Inferior parietal cortex (tissue), 1 donor: ENCODE measurements around the gene ZFHX2.

Experiments used
- DNase-seq: peaks from one replicate; pipeline ENCODE4 v3.0.0-alpha.2; 2016; ENCODE audit errors: extremely low spot score

ZFHX2 gene

DNA sequence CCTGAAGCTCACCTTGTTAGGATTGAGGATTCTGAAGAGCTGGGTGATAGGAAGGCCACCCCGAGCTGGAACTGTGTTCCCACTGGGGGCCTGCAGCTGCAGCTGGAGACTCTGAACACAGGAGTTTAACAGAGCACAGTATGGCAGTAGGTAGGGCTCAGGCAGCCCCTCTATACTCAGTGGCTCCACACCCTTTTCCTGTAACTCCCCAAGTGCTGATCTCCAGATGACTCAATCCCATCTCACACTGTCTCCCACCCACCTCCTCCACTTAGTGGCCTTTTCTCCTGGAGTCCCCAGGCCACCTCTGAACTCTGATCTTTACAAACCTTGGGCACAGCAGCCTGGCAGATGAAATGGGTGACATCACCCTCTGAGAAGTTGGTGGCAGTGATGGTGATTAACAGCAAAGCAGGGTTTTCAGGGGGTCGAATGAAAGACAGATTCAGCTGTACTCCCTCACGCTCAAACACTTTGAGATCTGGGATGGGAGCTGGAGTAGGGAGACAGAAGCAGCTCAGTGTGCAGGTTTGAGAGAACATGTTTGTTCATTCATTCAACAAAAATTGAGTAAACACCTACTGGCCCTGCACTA is 8.5 kb upstream of the ZFHX2 start:
- DNase-seq, result no peak

DNA sequence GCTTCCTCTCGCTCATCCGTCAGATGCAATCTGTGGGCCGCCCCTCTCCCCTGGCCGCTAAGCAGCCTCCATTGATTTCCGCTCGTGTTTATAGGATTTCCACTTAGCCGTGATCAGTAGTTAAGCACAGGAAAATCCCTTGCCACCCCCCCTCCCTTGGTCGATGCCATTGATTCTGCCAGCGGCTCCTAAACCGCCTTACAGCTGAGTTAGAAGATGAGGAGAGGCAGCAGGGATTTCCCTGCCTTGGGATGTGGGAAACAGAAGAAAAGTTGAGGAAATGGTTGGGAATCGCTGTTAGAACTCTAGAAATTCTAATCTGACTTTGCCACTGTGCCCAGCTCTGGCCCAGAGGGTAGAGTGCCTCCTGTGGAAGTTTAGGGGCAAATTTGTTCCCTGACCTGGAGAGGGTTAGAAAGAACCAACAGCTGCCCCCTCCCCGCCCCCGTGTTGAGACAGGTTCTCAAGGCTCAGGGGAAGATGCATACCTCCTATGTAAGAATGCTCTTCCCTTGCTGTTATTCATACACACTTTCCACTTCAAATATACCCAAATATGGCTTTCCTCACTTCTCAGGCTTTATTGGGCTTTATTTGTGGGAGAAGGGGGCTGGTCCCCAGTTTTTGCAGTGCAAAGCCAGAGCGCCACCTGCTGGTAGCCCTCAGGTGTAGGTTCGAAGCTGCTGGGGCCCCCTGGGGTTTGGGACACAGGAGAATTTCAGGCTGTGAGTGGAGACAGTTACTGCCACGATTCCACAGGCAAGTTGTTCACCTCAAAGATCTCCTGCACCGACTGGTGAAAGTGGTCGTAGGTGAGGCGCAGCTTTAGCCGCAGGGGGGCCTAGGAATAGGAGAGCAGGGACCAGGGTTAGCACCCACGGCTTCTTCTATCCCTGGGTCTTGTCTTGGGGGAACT is 7.7 kb upstream of the ZFHX2 start:
- DNase-seq, result no peak

DNA sequence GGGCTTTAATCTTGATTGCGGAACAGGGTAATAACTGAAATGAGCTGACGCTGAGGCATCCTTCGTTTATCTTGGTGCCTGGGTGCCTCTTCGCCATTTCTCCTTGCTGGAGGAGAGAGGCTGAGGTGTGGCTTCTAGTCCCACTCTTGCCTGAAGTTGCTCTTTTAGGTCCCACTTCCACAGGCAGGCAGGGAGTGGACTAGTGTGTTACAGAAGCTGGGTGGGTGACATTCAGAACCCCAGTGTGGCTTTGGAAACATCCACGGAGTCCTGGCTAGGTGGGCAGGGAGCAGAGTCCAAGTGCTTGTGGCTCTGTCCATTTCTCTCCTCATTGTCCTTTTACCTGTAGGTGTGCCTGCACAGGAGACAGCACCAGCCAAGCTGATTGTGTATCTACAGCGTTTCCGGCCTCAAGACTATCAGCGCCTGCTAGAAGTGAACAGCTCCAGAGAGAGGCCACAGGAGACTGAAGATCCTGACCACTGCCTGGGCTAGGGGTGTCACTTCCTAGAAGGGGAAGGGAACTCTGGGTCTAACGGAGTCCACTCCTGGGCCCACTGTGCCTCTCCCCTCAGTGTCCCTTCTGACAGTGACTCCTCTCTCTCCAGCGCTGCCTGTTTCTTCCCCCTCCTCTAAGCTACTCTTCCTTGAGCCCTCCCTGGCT is 6.9 kb upstream of the ZFHX2 start:
- DNase-seq, result no peak

DNA sequence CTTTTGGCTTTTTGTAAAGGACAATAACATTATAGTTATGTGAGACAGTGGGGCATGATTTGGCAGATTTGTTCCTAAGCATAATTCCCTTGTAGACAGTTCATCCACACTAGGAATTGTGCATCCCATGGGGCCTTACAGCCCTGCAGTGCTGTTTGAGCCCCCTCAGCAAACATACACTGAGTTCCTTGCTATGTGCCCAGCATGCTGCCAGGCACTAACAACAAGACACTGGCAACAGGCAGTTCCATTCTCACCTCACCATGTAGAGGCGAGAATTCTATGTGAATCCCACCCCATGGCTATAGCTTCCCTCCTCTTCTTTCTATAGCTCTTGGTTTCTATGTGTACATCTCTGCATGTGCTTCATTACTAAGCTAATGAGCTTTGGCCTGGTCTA is 6.4 kb upstream of the ZFHX2 start:
- DNase-seq, result no peak

DNA sequence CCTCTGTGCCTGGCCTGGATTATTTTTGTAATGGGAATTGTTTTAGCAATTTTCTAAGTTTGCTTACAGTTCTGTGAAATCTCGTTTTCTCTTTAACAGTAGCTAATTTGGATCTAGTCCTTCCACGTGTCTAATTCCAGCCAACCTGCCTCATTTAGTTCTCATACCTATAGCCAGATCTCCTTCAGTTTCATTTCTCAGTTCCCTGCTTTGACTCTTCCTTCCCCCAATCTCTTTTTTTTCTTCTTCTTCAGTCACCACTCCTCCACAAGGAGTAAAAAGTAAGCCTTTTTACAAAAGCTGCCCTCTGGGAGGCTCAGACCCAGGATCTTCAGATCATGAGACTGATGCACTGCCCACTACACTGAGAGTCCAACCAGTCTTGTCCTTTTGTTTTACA is 6.0 kb upstream of the ZFHX2 start:
- no peak for DNase-seq

DNA sequence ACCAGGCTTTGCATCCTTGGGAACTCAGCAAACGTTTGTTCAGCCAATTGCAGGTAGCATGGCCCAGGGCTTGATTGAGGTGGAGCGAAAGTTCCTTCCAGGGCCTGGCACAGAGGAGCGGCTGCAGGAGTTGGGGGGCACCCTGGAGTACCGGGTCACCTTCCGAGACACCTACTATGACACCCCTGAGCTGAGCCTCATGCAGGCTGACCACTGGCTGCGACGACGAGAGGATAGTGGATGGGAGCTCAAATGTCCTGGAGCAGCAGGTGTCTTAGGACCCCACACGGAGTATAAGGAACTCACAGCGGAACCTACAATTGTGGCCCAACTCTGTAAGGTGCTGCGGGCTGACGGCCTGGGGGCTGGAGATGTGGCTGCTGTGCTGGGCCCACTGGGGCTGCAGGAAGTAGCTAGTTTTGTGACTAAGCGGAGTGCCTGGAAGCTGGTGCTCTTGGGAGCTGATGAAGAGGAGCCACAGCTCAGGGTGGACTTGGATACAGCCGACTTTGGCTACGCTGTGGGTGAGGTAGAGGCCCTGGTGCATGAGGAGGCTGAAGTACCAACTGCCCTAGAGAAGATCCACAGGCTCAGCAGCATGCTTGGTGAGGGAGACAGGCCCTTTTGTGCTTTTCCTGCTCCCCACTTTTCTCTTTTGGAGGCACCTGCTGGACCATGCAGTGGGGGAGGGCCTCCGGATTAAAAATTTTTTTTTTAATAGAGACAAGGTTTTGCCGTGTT is 5.3 kb upstream of the ZFHX2 start:
- no peak for DNase-seq

DNA sequence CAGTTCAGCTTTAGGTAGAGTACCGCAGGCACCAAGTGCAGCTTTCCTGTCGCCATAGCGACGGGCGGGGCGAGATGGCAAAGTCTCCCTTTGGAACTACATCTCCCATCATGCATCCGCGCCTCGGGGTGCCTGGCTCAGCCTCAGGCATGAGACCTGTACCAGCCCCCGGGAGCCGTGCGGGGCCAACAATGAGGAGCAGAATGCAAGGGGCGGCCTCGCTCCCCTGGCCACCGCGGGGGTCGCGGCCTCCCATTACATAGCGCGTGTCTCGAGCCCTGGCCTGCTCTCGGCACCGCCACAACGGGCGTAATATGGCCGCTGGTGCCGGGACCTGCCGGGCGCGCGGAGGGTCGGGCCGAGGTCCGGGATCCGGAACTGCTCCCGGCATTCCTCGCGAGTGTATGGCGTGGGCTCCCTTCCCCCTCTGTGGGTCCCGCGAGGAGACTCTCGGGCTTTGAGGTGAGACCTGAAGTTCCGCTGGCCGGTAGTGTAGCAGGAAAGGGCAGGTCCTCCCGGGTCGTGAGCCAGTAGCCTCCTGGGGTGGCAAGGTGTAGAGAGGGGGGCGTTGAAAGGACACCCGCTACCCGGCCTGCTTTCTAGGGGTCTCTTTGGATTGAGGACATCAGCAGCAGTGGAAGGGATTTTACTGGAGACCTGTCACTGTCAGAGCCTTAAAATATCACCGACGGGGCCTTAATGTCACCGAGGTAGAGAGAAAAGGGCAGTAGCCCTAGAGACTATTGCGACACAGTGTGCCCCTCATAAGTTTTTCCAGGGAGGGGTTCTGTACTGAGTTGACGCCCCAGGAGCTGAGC is 4.5 kb upstream of the ZFHX2 start, which contains the start of gene THTPA:
THTPA (plus strand) TSS at position 390 of the 818 bp plus-strand sequence. CDS start 487 bp downstream, outside the sequence.
- peak; percentile 94 for DNase-seq

DNA sequence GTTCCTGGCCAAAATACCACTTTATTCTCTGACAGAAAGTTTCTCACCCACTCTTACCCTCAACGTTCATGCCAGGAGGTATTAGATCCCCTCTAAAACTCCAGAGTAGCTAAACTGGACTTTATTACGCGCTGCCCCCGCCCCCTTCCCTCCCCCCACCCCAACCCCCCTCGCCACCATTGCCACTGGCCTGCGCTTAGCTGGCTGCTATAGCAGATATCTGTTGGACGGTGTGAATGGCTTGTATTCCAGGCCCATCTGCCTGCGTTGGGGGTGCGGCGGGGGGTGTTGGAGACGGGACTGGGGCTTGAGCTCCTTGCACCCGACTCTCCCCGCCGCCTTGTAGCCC is 3.9 kb upstream of the ZFHX2 start:
- DNase-seq, result no peak

DNA sequence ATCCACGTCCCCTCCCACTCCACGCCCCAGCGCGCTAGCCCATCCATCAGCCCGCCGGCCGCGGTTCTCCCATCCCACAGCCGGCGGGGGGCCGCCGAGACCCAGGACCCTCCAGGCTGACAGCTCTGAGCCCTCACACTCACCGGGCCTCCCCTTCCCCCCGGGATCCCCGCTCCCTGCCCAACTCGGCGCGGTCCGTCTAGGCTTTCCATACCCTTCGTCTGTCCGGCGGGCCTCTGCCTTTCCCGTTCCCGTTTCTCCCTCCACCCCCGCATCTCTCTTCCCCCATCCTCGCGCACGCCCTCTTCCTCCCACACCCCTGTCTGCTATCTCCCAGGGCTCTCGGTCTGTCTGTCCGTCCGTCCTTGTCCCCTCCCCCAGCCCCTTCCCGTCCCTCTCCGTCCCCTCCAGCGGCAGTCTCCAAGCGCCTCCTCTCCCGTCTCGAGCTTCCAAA is 726 bp downstream of the ZFHX2 start:
- no peak for DNase-seq

DNA sequence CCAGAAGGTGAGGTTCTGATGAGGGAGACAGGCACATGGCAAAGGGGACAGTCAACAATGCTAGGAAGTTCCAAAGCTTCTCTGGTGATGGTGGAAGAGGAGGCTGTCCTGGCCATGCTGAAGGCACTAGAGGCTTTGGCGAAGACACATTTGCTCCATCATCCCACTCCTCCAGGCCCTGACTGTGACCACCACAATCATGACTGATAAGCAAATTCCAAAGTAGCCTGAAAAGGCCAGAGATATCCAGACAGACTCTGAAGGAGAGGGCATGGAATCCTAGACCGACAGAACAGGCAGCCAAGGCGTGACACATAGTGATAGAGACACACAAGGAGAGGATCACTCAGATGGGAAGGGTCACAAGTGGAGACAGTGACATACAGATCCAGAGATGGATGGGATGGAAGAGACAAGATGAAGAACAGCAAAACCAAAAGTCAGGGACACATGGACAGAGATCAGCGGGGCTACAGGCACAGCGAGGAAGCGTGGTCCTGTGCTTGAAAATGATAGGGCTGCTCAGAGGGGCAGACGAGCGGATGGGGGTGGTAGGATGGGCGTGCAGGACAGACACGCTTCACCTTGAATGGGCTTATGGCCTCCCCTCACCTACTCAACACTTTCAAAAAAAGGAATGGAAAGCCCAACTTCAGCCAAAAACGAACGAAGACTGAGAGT is 1.3 kb downstream of the ZFHX2 start:
- no peak for DNase-seq

DNA sequence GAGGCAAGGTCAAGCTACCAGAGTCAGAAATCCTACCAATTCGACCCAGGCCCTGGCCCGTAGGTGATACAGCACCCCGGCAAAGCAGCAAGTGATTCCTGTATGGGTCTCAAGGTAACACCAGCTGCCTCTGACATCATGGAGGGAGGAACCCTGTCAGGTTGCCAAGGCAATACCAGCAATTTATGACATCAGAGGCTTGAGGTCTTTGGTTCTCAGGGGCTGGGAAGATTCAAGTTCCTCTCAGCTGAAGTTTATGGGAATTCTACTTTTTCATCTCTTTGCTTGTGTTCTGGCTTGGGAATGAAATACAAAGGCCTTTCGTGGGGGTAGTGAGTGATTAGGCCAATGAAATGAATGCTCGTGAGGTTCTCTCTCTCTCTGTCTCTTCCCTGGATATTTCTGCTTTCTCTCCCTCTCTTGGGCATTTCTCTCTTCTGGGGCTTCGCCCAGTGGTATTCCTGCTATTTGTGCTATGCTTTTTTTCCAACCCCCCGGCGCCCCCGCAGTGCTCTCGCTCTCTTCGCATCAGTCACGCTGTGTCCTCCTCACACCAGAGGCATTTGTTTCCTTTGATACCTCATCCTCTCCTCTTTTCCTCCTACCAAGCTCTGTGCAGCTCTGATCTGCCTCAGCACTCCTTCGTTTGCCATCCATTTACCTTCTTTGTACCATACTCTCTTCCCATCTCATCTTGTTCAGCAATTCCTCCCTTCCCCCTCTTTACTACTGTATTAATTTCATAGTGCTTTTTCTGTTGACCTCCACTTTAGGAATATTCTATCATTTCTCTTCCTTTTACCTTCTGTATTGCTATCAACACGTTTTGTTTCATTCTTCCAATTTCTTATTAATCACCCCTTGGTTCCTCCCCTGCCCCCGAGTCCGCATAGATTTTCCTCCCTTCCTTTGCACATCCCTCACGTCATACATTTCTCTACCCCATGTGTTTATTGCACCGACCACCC is 2.9 kb downstream of the ZFHX2 start:
- DNase-seq, result no peak

DNA sequence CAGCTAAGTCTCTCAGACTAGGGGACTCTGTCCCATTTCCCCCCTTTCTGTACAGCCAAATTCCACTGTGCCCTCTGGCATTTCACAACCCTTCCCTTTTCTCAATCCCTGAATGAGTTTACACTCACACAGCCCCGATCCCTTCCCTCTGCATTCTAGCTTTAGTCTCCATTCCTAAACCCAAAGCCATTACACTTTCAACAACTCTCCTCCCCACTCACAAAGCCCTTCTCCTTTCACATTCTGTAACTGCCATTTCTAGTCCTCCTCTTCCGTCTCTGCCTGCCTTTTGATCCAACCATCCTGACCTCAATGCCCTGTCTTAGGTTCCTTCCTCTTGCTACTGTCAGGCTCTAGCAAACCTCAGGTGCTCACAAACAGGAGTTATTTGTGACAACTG is 3.6 kb downstream of the ZFHX2 start:
- DNase-seq, result no peak

DNA sequence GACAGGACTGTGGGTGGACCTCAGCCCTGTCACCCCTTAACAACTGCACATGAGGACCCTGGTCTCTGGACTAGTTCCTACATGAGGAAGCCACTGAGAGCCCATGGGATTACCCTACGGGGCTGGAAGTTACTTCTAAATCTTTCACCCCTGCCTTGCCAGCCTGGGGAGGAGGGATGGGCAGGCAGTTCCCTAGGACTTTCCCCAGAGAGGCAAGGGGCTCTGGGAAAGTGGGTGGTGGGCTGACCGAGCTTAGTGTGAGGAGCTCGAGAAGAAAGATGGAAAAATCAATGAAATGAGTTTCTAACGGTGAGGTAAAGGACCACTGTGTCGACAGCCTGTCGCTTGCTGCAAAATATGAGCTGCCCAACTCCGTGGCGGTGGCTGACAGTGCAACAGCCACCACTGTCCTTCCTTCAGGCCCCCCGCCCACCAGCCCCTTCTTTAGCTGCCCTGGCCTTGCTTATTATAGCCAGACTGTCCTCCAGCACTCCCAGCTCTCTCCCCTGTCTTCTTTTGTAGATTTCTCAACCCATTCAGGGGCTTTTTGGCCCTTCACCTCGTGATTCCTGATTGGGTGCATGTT is 5.0 kb downstream of the ZFHX2 start:
- DNase-seq, result no peak

DNA sequence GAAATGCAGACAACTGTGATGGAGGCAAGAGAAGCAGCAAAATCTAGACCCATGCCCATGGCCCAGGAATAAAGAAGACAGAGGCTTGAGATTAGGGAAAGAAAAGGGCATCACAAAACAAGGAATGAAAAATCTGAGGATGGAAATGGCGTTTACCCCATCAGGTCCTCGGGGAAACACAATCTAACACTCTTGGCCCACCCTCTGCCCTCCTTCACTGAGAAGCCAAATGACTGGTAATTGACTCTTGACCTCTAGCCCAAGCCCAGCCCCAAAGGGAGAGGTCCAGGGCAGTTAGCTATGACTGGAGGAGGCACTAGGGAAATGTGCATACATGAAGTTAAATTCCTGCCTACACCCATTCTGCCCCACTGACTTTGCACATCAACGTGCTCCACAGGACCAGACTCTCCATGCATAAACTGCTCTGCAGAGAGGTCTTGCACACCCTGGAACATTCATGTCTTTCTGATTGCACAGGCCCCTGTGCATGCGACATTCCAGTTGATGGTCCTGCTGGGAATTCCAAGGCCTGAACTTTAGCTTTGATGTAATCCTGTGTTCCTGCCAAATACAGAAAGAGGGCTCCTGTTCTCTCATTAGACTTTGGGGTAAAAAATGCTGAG is 5.7 kb downstream of the ZFHX2 start:
- DNase-seq, result no peak

DNA sequence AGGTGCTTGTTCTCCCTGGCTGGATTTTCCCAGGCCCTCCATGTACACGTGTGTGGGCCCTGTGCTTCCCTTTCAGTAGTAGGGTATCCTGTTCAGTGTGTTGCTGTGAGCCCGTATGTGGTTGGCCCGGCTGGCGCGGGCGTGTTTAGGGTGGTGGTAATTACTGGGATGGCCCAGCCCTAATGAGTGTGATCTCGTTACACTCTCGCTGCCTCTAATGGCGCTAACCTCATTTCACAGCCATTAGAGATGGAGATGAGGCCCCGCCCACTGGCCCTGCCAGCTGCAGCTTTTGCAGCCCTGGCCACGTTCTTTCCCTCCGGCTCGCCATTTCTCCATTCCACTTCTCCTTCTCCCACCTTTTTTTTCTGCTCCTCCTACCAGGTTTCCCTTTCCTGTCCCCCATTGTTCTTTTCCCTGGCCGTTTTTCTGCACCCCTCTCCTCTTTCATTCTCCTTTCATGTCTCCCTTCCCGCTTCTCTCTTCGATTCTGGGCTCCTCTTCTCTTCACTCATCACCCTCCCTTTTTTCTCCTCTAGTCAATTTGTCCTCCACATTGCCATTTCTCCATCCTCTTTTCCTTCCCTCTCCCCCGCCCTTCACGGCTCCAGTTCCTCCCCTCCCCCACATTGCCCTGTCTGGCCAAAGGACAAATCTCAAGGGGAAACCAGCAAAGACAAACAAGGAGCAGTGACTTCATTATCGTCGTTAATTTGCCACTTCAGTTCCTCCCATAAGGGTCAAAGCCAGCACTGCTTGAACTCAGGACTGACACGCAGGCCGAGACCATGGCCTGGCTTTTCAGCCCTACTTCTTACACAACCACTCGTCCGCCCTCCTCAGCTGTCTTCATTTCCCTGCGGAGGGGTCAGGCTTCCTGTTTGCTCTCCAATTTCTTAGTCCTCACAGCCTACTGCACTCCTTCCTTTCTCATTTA is 6.8 kb downstream of the ZFHX2 start:
- DNase-seq, result no peak

DNA sequence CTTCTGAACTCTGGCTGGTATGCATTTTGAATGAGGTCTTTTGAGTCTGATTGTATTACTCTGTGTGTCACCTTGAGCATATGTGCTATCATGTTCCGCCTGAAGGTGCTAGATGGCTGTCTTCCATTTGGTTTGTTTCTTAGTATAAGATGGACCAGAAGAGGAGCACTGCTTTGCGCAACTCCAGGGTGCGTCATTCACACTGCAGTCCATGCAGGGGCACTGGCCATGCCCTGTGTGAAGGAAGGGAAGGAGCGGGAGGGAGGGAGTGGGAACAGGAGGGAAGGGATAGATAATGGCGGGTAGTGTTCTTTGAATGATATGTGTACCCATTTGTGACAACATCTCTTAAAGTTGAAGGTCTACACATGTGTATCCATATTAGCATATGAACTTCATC is 8.2 kb downstream of the ZFHX2 start:
- no peak for DNase-seq

DNA sequence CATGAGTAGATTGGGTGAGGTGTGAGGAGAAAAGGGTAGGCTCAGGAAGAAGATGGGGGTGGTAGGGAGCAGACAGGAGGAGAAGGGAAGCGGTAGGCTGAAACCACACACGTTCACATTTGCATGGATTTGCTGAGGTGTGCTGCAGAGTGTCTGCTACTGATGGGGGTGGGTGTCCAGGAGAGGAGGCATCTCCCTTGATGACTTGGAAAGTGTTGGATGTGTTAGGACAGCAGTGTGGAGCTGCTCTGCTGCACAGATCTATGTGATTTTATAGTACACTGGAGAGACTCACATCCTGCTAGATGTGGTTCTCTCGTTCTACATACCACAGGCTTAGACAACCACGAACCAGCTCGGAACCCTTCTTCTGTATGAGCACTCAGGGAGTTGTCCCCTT is 9.3 kb downstream of the ZFHX2 start:
- DNase-seq, result no peak

DNA sequence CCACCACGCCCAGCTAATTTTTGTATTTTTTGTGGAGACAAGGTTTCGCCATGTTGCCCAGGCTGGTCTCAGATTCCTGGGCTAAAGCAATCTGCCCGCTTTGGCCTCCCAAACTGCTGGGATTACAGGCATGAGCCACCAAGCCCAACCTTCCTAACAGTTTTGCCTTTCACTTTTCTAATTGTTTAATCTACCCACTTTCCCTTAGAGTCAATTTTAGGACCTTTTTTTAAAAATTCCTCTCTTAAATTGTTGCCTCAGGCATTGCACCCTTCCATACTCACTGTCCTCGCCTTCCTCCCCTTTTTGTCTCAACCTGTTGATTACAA is 11.5 kb downstream of the ZFHX2 start:
- no peak for DNase-seq
